C4-2B (cell line): Measurements from ENCODE around the gene LTBP1.

Experiments
- ZFX ChIP-seq: fragments of 450-650 bp; IDR thresholded peaks from 2 replicates; pipeline ENCODE4 v1.6.1; 2017
- TF ChIP-seq, protein P1 (sequence below): fragments of 450-650 bp; conservative IDR thresholded peaks from 2 replicates; pipeline ENCODE4 v1.5.1; 2017; ENCODE audit warnings: mild to moderate bottlenecking

DNA sequence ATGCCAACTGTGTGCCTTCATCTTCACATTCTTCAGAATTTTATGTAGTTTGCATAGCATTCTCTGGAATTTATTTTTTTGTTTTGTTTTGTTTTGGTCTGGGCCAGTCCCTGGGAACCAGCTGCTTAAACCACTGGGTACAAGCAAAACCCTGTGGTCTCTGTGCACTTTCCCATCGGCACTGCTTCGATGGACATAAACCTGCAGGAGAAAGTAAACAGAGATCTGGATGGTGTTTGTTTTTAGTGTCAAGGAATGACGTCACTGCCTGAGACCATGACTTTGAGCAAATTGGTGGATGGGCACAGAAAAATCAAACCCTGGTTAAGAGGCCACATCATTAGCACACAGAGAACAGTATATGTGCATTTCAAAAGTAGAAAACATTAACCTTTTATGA is 465.0 kb downstream of the LTBP1 start:
- TF ChIP-seq, protein P1, sequence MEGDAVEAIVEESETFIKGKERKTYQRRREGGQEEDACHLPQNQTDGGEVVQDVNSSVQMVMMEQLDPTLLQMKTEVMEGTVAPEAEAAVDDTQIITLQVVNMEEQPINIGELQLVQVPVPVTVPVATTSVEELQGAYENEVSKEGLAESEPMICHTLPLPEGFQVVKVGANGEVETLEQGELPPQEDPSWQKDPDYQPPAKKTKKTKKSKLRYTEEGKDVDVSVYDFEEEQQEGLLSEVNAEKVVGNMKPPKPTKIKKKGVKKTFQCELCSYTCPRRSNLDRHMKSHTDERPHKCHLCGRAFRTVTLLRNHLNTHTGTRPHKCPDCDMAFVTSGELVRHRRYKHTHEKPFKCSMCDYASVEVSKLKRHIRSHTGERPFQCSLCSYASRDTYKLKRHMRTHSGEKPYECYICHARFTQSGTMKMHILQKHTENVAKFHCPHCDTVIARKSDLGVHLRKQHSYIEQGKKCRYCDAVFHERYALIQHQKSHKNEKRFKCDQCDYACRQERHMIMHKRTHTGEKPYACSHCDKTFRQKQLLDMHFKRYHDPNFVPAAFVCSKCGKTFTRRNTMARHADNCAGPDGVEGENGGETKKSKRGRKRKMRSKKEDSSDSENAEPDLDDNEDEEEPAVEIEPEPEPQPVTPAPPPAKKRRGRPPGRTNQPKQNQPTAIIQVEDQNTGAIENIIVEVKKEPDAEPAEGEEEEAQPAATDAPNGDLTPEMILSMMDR = no peak
- no peak for TF ChIP-seq ZFX
